ENCODE results near the gene MAP3K10.

DNA sequence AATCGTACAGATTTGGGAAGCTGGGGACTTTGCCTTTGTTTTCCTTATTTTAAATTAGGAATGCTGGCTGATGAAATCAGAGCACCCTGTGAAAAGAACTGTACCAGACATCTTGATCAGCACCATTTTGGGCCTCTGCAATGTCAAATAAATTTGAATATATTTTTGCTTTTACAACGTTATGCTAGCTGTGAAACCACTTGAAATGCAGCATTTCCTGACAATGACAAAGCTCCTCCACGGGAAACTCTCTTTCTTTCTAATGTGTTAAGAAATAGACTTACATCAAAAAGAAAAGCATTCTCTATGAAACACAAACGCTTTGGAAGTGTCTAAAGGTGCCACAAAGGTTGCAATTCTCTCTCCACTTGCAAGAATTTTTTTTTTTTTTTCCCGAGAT, 47.1 kb upstream of the MAP3K10 start:
- TF ChIP-seq TEAD4 (IDR thresholded peaks at IDR 0.05; ENCODE audit: low read length), result no peak
- TF ChIP-seq TEAD4 (CRISPR knock-in tag; IDR thresholded peaks at IDR 0.05; ENCODE audit: borderline replicate concordance), result no peak
- TF ChIP-seq COPS2 (conservative IDR thresholded peaks at IDR 0.05), result no peak
- no peak for TF ChIP-seq JUN (IDR thresholded peaks at IDR 0.05; ENCODE audit: borderline replicate concordance, low read depth, low read length)
- no peak for TF ChIP-seq JUN (CRISPR knock-in tag; IDR thresholded peaks at IDR 0.05; ENCODE audit: borderline replicate concordance)
- TF ChIP-seq, protein P1, sequence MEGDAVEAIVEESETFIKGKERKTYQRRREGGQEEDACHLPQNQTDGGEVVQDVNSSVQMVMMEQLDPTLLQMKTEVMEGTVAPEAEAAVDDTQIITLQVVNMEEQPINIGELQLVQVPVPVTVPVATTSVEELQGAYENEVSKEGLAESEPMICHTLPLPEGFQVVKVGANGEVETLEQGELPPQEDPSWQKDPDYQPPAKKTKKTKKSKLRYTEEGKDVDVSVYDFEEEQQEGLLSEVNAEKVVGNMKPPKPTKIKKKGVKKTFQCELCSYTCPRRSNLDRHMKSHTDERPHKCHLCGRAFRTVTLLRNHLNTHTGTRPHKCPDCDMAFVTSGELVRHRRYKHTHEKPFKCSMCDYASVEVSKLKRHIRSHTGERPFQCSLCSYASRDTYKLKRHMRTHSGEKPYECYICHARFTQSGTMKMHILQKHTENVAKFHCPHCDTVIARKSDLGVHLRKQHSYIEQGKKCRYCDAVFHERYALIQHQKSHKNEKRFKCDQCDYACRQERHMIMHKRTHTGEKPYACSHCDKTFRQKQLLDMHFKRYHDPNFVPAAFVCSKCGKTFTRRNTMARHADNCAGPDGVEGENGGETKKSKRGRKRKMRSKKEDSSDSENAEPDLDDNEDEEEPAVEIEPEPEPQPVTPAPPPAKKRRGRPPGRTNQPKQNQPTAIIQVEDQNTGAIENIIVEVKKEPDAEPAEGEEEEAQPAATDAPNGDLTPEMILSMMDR (IDR thresholded peaks at IDR 0.05 in 2 of 3, conservative IDR thresholded peaks at IDR 0.05 in 1 of 3; ENCODE audit: insufficient read depth in 2 of 3, low read depth in 1 of 3, low read length in 3 of 3), result no peak
- TF ChIP-seq POLR2A (conservative IDR thresholded peaks at IDR 0.05), result no peak
- TF ChIP-seq, protein P2, sequence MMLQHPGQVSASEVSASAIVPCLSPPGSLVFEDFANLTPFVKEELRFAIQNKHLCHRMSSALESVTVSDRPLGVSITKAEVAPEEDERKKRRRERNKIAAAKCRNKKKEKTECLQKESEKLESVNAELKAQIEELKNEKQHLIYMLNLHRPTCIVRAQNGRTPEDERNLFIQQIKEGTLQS (IDR thresholded peaks at IDR 0.05), result no peak
- TF ChIP-seq, protein P2 (CRISPR knock-in tag; conservative IDR thresholded peaks at IDR 0.05), result no peak
- TF ChIP-seq YBX1 (IDR thresholded peaks at IDR 0.05), result no peak

Data from K562 (cell line).